Gastrocnemius medialis (tissue), 4 donors: ENCODE data around the gene EQTN.

Experiments
- POLR2A ChIP-seq, 2 donors: fragments of 450-650 bp; IDR thresholded peaks; one replicate each; pipeline ENCODE4 v1.6.1; 2017; ENCODE audit warnings: antibody characterized with exemption in 2 of 2, mild to moderate bottlenecking in 2 of 2, moderate library complexity in 2 of 2
- TF ChIP-seq, protein P1 (sequence below), 5 experiments: fragments of 450-650 bp in 3 of 5; fragments of 200-600 bp in 2 of 5; sonication (generic) in 2 of 5; IDR thresholded peaks in 4 of 5; conservative IDR thresholded peaks in 1 of 5; 1 replicate in 4 of 5; 2 replicates in 1 of 5; pipeline ENCODE4 v1.5.1; 2016 to 2019; ENCODE audit warnings: antibody characterized with exemption in 5 of 5, mild to moderate bottlenecking in 3 of 5, moderate library complexity in 3 of 5

DNA sequence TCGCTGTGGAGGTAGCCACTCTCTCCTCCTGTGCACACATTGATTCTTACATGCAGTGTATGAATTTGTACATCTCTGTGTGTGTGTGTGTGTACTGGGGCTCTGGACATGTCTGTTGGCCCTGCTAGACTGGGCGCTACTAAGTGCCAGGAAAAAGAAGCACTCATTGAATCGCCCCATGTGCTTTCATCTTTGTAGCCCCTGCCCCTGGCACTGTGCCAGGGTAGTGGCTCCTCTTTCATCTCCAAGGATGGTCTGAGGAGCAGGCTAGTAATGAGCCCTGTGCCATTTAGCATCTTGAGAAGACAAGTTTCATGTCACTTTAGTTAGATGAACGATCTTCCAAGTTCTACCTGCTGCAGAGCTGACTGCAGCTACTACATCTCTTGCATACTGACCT lies 34.4 kb upstream of the EQTN start:
- TF ChIP-seq, protein P1, sequence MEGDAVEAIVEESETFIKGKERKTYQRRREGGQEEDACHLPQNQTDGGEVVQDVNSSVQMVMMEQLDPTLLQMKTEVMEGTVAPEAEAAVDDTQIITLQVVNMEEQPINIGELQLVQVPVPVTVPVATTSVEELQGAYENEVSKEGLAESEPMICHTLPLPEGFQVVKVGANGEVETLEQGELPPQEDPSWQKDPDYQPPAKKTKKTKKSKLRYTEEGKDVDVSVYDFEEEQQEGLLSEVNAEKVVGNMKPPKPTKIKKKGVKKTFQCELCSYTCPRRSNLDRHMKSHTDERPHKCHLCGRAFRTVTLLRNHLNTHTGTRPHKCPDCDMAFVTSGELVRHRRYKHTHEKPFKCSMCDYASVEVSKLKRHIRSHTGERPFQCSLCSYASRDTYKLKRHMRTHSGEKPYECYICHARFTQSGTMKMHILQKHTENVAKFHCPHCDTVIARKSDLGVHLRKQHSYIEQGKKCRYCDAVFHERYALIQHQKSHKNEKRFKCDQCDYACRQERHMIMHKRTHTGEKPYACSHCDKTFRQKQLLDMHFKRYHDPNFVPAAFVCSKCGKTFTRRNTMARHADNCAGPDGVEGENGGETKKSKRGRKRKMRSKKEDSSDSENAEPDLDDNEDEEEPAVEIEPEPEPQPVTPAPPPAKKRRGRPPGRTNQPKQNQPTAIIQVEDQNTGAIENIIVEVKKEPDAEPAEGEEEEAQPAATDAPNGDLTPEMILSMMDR (IDR thresholded peaks at IDR 0.05 in 4 of 5, conservative IDR thresholded peaks at IDR 0.05 in 1 of 5), result no peak
- no peak for TF ChIP-seq POLR2A (IDR thresholded peaks at IDR 0.05)
